CD4-positive, alpha-beta T cell treated with Interleukin-1 beta for 1 hour (primary cell): Measurements from ENCODE around the gene CRPPA.
"Not testable (repeated sequence)": the region's sequence is repeated elsewhere in the genome, so short reads cannot be mapped to it uniquely, and the experiment has no call there.

Experiments used
- DNase-seq, 2 donors: peaks; one replicate each; pipeline ENCODE4 v3.0.0-alpha.2; 2020 to 2022

Gene CRPPA

GRCh38 chr7:16421333-16422102 is at the start of gene CRPPA:
Gene CRPPA, minus strand, starts transcription at chr7:16421538. Its CDS starts 216 bp downstream, at chr7:16421322.
- DNase-seq: peak; percentile 22 to 38

GRCh38 chr7:16465469-16466361 is 44.4 kb upstream of the CRPPA start, which contains the start of gene SOSTDC1:
Gene SOSTDC1, minus strand, starts transcription at chr7:16465738. Its CDS starts 70 bp downstream, at chr7:16465668.
- no peak for DNase-seq

GRCh38 chr7:16463949-16464715 is 42.8 kb upstream of the CRPPA start:
- DNase-seq: no peak

GRCh38 chr7:16463520-16463919 is 42.2 kb upstream of the CRPPA start:
- no peak for DNase-seq

GRCh38 chr7:16462431-16462889 is 41.1 kb upstream of the CRPPA start:
- no peak for DNase-seq

- no peak for DNase-seq
Observed at GRCh38 chr7:16460789-16461493, 39.6 kb upstream of the CRPPA start.

GRCh38 chr7:16456303-16456702 is 35.0 kb upstream of the CRPPA start:
- DNase-seq: not testable (repeated sequence)

GRCh38 chr7:16455591-16455990 is 34.3 kb upstream of the CRPPA start:
- DNase-seq: no peak

- no peak for DNase-seq
Observed at GRCh38 chr7:16450366-16450765, 29.0 kb upstream of the CRPPA start.

GRCh38 chr7:16447876-16448275 is 26.5 kb upstream of the CRPPA start:
- DNase-seq: no peak

GRCh38 chr7:16446508-16446907 is 25.2 kb upstream of the CRPPA start:
- no peak for DNase-seq

GRCh38 chr7:16443871-16444270 is 22.5 kb upstream of the CRPPA start:
- DNase-seq: not testable (repeated sequence)

- no peak for DNase-seq
Observed at GRCh38 chr7:16438988-16439387, 17.6 kb upstream of the CRPPA start.

- no peak for DNase-seq
Observed at GRCh38 chr7:16436306-16436705, 15.0 kb upstream of the CRPPA start.

GRCh38 chr7:16433568-16434122 is 12.3 kb upstream of the CRPPA start:
- no peak for DNase-seq

- no peak for DNase-seq
Observed at GRCh38 chr7:16432425-16432731, 11.0 kb upstream of the CRPPA start.

GRCh38 chr7:16431646-16432424 is 10.5 kb upstream of the CRPPA start:
- DNase-seq: peak; percentile 2 to 53

- no peak for DNase-seq
Observed at GRCh38 chr7:16430133-16430532, 8.8 kb upstream of the CRPPA start.

- DNase-seq: no peak
Observed at GRCh38 chr7:16428672-16429071, 7.3 kb upstream of the CRPPA start.

- no peak for DNase-seq
Observed at GRCh38 chr7:16428182-16428581, 6.8 kb upstream of the CRPPA start.

GRCh38 chr7:16423761-16424160 is 2.4 kb upstream of the CRPPA start:
- DNase-seq: no peak
